Measurements from ENCODE around the gene MYL12A.
A peak's percentile ranks its signal among the peaks of the same experiment; 100 is the strongest.

Gene MYL12A

DNA sequence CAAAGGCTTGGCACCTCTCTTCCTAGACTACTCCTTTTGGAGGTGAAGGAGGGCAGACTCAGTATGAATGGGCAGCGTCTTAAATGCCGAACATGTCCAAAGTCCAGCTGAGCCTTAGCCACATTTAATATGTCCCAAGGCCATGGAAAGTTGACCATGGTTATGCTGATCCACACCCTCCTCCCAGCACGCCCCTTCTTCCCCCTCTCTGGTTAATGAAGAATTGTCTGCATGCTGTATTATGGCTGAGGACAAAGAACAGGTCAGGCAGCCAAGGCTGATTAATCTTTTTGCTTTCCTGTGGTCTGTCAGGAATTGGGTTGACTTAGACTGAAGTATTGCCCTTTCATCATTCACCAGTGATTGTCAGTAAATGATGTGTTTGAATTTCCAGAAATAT lies 22.0 kb upstream of the MYL12A start:
- Histone ChIP-seq H3K4me1 (ENCODE audit: control insufficient read depth, insufficient read depth, low read length) (no peaks in the 10 kb centered on the region), H3K9ac (ENCODE audit: low read length in 2 of 2) (no peak overlapping the region)

DNA sequence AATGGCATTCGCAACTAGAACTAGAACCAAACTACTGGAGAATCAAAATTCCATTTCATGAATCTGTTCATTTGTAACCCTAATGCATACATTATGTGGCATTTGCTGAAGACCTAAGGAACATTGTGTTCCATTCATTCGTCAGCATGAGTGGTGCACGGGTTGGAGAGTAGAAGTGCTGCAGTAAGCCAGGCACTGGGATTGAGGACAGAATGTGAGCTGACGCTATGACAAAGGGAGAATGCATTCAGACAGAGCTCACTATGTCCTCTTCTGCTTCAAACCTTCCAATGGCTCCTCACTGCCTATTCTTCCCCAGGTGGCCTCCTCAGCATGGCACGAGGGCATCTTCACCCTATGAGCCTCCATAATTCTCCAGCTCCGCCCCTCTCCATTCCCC lies 21.6 kb upstream of the MYL12A start:
- Histone ChIP-seq H3K9ac (ENCODE audit: low read length in 2 of 2) (no peak overlapping the region), H3K36me3 (ENCODE audit: control insufficient read depth in 2 of 2, insufficient read depth in 2 of 2, low read length in 2 of 2) (no peaks in the 10 kb centered on the region), H3K9me3 (ENCODE audit: control insufficient read depth in 2 of 2, low read length in 2 of 2) (no peaks in the 10 kb centered on the region), H3K4me3 (ENCODE audit: low read length in 2 of 2) (no peak overlapping the region), H3K27ac (ENCODE audit: low read length) (no peak overlapping the region), H3K4me1 (ENCODE audit: control insufficient read depth, insufficient read depth, low read length) (no peaks in the 10 kb centered on the region), H3K27me3 (ENCODE audit: control insufficient read depth in 1 of 2, insufficient read depth in 2 of 2, low read length in 2 of 2) (no peaks in the 10 kb centered on the region)

More for the DNA sequence above, 22.0 kb upstream of the MYL12A start:
- Histone ChIP-seq H3K27me3 (ENCODE audit: control insufficient read depth in 1 of 2, insufficient read depth in 2 of 2, low read length in 2 of 2) (no peaks in the 10 kb centered on the region), H3K27ac (ENCODE audit: low read length) (no peak overlapping the region), H3K4me3 (ENCODE audit: low read length in 2 of 2) (no peak overlapping the region), H3K36me3 (ENCODE audit: control insufficient read depth in 2 of 2, insufficient read depth in 2 of 2, low read length in 2 of 2) (no peaks in the 10 kb centered on the region), H3K9me3 (ENCODE audit: control insufficient read depth in 2 of 2, low read length in 2 of 2) (no peaks in the 10 kb centered on the region)

DNA sequence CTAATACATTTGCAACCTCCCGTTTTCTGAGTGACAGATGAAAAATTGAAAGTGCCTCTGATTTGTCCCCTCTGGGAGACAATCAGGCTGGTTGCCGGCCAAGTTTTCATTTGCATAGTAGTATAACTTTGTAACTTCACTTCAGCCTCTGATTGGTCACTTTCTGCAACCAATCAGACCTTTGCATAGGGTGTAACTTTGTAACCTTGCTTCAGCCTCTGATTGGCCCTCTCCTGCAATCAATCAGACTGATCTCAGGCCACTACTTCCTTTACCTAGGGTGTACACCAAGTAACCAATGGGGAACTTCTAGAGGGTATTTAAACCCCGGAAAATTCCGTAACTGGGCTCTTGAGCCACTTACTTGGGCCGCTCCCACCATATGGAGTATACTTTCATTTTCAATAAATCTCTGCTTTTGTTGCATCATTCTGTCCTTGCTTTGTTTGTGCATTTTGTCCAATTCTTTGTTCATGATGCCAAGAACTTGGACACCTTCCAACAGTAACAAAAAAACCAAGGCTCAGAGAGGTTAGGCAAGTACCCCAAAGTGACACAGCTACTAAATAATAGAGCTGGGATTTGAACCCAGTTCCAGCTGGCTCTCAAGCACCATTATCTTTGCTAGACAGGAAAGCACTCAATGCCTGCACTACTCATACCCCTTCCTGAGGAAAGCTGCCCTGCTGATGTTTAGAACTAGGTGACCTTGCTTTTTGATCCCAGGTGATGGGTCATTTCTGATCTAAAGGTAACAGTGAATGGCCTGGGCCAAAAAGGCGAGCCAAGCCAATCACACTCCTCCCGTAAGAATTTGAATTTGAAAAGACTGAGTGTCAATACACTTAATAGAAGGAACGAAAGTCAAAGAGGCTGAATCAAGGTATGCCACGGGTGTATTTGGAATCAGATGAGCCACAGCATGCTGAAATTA lies 16.9 kb upstream of the MYL12A start:
- H3K36me3 ChIP-seq (ENCODE audit: control insufficient read depth in 2 of 2, insufficient read depth in 2 of 2, low read length in 2 of 2), result no peaks in the 10 kb centered on the region
- no peaks in the 10 kb centered on the region for H3K27me3 ChIP-seq (ENCODE audit: control insufficient read depth in 1 of 2, insufficient read depth in 2 of 2, low read length in 2 of 2)
- H3K4me1 ChIP-seq (ENCODE audit: control insufficient read depth, insufficient read depth, low read length), result no peaks in the 10 kb centered on the region
- H3K27ac ChIP-seq (ENCODE audit: low read length), result no peak overlapping the region
- H3K9ac ChIP-seq (ENCODE audit: low read length in 2 of 2), result no peak overlapping the region
- no peak overlapping the region for H3K4me3 ChIP-seq (ENCODE audit: low read length in 2 of 2)
- H3K9me3 ChIP-seq (ENCODE audit: control insufficient read depth in 2 of 2, low read length in 2 of 2), result no peaks in the 10 kb centered on the region

DNA sequence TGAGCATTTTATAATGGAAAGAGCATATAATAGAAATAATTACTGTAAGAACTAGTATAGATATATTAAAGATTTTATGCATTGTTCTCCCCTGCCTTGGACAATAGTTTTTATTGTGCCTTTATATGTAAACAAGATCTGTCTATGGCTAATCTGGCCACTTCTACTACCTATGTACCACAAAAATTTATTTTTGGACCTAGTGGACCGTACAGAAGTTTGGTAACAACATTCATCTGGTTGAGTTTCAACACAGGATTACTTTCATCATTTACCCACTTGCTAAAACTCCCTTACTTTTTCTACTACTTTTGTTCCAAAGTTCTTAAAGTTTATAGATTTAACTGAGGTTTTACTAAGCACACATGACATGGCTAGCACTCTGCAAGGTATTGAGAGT lies 14.6 kb upstream of the MYL12A start:
- Histone ChIP-seq H3K4me1 (ENCODE audit: control insufficient read depth, insufficient read depth, low read length) (no peaks in the 10 kb centered on the region), H3K27me3 (ENCODE audit: control insufficient read depth in 1 of 2, insufficient read depth in 2 of 2, low read length in 2 of 2) (no peaks in the 10 kb centered on the region), H3K4me3 (ENCODE audit: low read length in 2 of 2) (no peak overlapping the region), H3K9ac (ENCODE audit: low read length in 2 of 2) (no peak overlapping the region), H3K36me3 (ENCODE audit: control insufficient read depth in 2 of 2, insufficient read depth in 2 of 2, low read length in 2 of 2) (no peaks in the 10 kb centered on the region), H3K9me3 (ENCODE audit: control insufficient read depth in 2 of 2, low read length in 2 of 2) (no peaks in the 10 kb centered on the region), H3K27ac (ENCODE audit: low read length) (no peak overlapping the region)

DNA sequence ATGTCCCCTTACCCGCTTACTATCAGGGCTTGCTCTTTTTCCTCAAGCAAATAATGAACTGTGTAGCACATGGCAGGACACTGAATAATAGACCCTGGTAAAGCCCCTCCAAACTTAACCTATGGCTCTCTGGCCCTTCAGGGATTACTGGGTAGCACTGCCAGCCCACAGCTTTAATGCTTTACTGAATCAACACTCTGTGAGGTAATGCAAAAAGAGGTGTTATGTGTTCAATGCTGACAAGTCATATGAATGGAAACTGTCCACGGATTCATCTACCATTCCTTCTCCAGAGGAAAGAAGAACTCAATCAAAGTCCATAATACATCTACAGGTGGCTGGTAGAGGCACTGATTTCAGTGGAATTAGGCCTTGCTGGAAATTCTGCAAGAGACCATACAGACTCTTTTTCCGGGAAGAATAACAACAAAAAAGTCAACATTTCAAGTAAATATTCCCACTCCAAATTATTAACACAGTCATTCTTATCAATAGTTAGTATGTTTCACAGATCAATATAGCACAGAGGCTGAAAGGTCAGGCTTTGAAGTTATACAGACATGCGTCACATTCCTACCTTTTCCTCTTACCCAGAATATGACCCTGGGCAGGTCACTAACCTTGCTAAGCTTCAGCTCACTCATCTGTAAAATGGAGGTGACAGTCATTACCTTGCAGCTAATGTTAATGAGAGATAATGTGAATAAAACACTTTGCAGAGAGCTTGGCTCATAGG lies 14.0 kb upstream of the MYL12A start:
- Histone ChIP-seq H3K4me3 (ENCODE audit: low read length in 2 of 2) (no peak overlapping the region), H3K36me3 (ENCODE audit: control insufficient read depth in 2 of 2, insufficient read depth in 2 of 2, low read length in 2 of 2) (no peaks in the 10 kb centered on the region), H3K9me3 (ENCODE audit: control insufficient read depth in 2 of 2, low read length in 2 of 2) (no peaks in the 10 kb centered on the region), H3K27ac (ENCODE audit: low read length) (no peak overlapping the region), H3K27me3 (ENCODE audit: control insufficient read depth in 1 of 2, insufficient read depth in 2 of 2, low read length in 2 of 2) (no peaks in the 10 kb centered on the region), H3K4me1 (ENCODE audit: control insufficient read depth, insufficient read depth, low read length) (no peaks in the 10 kb centered on the region), H3K9ac (ENCODE audit: low read length in 2 of 2) (no peak overlapping the region)

DNA sequence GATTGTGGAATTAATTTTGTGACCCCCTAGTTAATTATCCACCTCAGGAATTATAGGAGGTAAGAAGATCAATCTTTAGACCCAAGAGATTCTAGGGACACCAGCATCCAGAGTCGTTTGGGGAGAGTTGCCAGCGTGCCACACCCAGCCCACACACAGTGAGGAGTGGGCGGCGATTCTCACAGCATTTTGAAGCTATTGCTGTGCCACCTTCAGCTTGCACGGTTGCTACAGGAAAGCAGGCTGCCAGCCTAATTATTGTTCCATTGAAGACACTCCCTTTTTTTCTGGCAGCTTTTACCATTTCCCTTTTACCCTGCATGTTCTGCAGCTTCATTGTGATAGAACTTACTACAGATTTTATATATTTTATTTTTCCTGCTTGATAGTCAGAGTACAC lies 13.1 kb upstream of the MYL12A start:
- no peaks in the 10 kb centered on the region for H3K36me3 ChIP-seq (ENCODE audit: control insufficient read depth in 2 of 2, insufficient read depth in 2 of 2, low read length in 2 of 2)
- no peaks in the 10 kb centered on the region for H3K9me3 ChIP-seq (ENCODE audit: control insufficient read depth in 2 of 2, low read length in 2 of 2)
- no peak overlapping the region for H3K4me3 ChIP-seq (ENCODE audit: low read length in 2 of 2)
- H3K27me3 ChIP-seq (ENCODE audit: control insufficient read depth in 1 of 2, insufficient read depth in 2 of 2, low read length in 2 of 2), result no peaks in the 10 kb centered on the region
- no peak overlapping the region for H3K27ac ChIP-seq (ENCODE audit: low read length)
- H3K9ac ChIP-seq (ENCODE audit: low read length in 2 of 2), result no peak overlapping the region
- H3K4me1 ChIP-seq (ENCODE audit: control insufficient read depth, insufficient read depth, low read length), result no peaks in the 10 kb centered on the region

DNA sequence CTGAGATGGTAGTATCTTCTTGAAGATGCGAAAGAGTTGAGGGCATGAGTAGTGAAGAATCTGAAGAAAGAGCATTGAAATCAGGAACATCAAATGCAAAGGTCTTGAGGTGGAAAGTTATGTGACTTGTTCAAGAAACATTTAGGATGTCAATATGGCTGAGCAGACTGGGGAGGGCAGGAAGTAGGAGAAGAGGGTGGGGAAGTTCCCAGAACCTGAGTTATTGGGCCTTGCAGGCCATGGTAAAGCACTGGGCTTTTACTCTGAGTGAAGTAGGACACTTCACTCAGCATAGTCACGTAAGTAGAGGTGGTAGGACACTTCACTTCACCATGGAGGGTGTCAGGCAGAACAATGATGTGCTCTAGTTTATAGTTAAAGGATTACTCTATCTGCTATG lies 11.8 kb upstream of the MYL12A start:
- no peak overlapping the region for H3K27ac ChIP-seq (ENCODE audit: low read length)
- H3K4me1 ChIP-seq (ENCODE audit: control insufficient read depth, insufficient read depth, low read length), result no peaks in the 10 kb centered on the region
- H3K9me3 ChIP-seq (ENCODE audit: control insufficient read depth in 2 of 2, low read length in 2 of 2), result no peaks in the 10 kb centered on the region
- no peaks in the 10 kb centered on the region for H3K27me3 ChIP-seq (ENCODE audit: control insufficient read depth in 1 of 2, insufficient read depth in 2 of 2, low read length in 2 of 2)
- no peaks in the 10 kb centered on the region for H3K36me3 ChIP-seq (ENCODE audit: control insufficient read depth in 2 of 2, insufficient read depth in 2 of 2, low read length in 2 of 2)
- no peak overlapping the region for H3K4me3 ChIP-seq (ENCODE audit: low read length in 2 of 2)
- no peak overlapping the region for H3K9ac ChIP-seq (ENCODE audit: low read length in 2 of 2)

DNA sequence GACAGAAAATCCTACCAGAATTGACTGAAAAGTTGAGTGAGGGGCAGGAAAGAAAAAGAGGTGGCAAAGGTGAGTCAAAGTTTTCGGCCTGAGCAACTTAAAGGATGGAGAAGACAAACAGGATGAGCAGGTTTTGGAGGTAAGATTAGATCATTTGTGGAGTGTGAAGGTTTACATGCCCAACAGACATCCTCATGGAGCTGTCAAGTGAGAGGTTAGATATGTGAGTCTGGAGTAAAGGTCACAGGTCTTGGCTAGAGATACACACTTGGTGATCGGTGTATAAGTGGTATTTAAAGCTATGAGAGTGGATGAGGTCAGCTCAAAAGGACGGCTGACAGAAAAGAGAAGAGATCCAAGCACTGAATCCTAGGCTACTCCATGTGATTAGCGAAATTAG lies 11.1 kb upstream of the MYL12A start:
- Histone ChIP-seq H3K36me3 (ENCODE audit: control insufficient read depth in 2 of 2, insufficient read depth in 2 of 2, low read length in 2 of 2) (no peaks in the 10 kb centered on the region), H3K9ac (ENCODE audit: low read length in 2 of 2) (no peak overlapping the region), H3K4me1 (ENCODE audit: control insufficient read depth, insufficient read depth, low read length) (no peaks in the 10 kb centered on the region), H3K9me3 (ENCODE audit: control insufficient read depth in 2 of 2, low read length in 2 of 2) (no peaks in the 10 kb centered on the region), H3K27me3 (ENCODE audit: control insufficient read depth in 1 of 2, insufficient read depth in 2 of 2, low read length in 2 of 2) (no peaks in the 10 kb centered on the region), H3K27ac (ENCODE audit: low read length) (no peak overlapping the region), H3K4me3 (ENCODE audit: low read length in 2 of 2) (no peak overlapping the region)

DNA sequence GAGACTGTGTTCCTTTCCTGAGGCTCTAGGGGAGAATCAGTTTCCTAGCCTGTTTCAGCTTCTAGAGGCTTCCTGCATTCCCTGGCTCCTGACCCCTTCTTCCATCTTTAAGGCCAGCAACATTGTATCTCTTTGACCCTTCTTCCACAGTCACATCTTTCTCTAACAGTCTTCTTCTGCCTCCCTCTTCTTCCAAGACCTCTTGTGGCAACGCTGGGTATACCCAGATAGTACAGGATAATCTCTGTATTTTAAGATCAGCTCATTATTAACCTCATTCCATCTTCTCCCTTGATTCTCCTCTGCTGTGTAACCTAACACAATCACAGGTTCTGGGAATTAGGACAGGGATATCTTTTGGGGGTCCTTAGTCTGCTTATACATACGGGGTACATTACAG lies 8.9 kb upstream of the MYL12A start:
- H3K4me3 ChIP-seq (ENCODE audit: low read length in 2 of 2), result no peak overlapping the region
- H3K4me1 ChIP-seq (ENCODE audit: control insufficient read depth, insufficient read depth, low read length), result no peaks in the 10 kb centered on the region
- no peak overlapping the region for H3K27ac ChIP-seq (ENCODE audit: low read length)
- no peaks in the 10 kb centered on the region for H3K27me3 ChIP-seq (ENCODE audit: control insufficient read depth in 1 of 2, insufficient read depth in 2 of 2, low read length in 2 of 2)
- no peaks in the 10 kb centered on the region for H3K9me3 ChIP-seq (ENCODE audit: control insufficient read depth in 2 of 2, low read length in 2 of 2)
- no peaks in the 10 kb centered on the region for H3K36me3 ChIP-seq (ENCODE audit: control insufficient read depth in 2 of 2, insufficient read depth in 2 of 2, low read length in 2 of 2)
- H3K9ac ChIP-seq (ENCODE audit: low read length in 2 of 2), result no peak overlapping the region

DNA sequence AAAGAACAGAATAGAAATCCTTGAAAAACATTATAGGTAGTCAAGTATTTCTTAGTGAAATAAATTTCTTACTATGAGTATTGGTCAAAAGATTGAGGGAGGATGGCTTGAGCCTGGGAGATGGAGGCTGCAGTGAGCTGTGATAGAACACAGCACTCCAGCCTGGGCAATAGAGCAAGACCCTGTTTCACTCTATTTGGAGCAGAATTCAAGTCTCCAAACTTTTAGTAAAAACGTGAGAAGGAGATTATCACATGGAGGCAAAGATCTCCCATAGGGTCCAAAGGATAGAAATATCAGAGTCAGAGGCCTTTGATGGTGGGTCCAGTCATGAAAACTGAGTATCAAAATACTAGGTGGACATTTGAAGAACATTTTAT lies 2.4 kb upstream of the MYL12A start:
- no peaks in the 10 kb centered on the region for H3K27me3 ChIP-seq (ENCODE audit: control insufficient read depth in 1 of 2, insufficient read depth in 2 of 2, low read length in 2 of 2)
- no peak overlapping the region for H3K27ac ChIP-seq (ENCODE audit: low read length)
- H3K9me3 ChIP-seq (ENCODE audit: control insufficient read depth in 2 of 2, low read length in 2 of 2), result no peaks in the 10 kb centered on the region
- H3K36me3 ChIP-seq (ENCODE audit: control insufficient read depth in 2 of 2, insufficient read depth in 2 of 2, low read length in 2 of 2), result no peaks in the 10 kb centered on the region
- peak overlapping the region in 1 of 2 donors; percentile 96 for H3K9ac ChIP-seq (ENCODE audit: low read length in 2 of 2)
- H3K4me1 ChIP-seq (ENCODE audit: control insufficient read depth, insufficient read depth, low read length), result peaks cover 12% of the 10 kb centered on the region
- peak overlapping the region in 1 of 2 donors; percentile 96 for H3K4me3 ChIP-seq (ENCODE audit: low read length in 2 of 2)
